Measurements from ENCODE around the gene SCG3. TPM values are rescaled to one million over a fixed set of nuclear protein-coding genes. Genes with fewer than 3 reads are reported as not detected.

The SCG3 gene
- total RNA-seq, 1 experiment from 2014 or later: 32.1 TPM

DNA sequence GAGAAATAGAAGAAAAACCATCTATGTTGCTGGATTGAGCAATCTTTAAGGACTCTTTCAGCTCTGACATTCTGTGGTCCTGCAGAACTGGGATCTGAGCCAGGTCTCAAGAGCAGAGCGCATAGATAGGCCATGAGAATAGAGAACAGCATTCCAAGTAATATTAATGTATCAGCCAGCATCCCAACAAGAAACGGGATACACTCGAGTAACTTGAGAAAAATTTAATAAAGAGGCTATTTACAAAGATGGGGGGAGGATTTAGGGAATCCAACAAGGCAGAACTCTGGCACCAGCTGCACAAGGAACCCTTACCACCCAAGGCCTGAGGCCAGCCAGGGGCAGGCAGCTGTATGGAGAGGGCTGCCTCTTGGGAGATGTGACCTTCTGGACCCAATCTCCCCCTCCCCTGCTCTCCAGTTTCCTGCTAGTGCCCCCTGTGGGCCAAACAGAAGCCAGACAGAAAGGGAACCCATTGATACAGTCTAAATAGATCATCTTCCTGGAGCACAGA is 78.3 kb downstream of the SCG3 start:
- Mint-ChIP-seq H3K9me3 (peaks cover 7% of the 10 kb centered on the region; the same call in 1 of the 2 replicates), H3K4me1 (0 out of 2 replicates have a peak, but pooled peaks cover 4% of the 10 kb centered on the region), H3K27ac (no peak overlapping the region), H3K4me3 (no peak overlapping the region), H3K36me3 (no peaks in the 10 kb centered on the region), H3K27me3 (ENCODE audit: low read depth) (peaks cover 9% of the 10 kb centered on the region)
- TF ChIP-seq, protein P1, sequence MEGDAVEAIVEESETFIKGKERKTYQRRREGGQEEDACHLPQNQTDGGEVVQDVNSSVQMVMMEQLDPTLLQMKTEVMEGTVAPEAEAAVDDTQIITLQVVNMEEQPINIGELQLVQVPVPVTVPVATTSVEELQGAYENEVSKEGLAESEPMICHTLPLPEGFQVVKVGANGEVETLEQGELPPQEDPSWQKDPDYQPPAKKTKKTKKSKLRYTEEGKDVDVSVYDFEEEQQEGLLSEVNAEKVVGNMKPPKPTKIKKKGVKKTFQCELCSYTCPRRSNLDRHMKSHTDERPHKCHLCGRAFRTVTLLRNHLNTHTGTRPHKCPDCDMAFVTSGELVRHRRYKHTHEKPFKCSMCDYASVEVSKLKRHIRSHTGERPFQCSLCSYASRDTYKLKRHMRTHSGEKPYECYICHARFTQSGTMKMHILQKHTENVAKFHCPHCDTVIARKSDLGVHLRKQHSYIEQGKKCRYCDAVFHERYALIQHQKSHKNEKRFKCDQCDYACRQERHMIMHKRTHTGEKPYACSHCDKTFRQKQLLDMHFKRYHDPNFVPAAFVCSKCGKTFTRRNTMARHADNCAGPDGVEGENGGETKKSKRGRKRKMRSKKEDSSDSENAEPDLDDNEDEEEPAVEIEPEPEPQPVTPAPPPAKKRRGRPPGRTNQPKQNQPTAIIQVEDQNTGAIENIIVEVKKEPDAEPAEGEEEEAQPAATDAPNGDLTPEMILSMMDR (IDR thresholded peaks at IDR 0.05): peak; percentile 17; the same call in 1 of the 2 replicates
- no peak for TF ChIP-seq SMAD4 (CRISPR knock-in tag; IDR thresholded peaks at IDR 0.05)
- TF ChIP-seq, protein P2, sequence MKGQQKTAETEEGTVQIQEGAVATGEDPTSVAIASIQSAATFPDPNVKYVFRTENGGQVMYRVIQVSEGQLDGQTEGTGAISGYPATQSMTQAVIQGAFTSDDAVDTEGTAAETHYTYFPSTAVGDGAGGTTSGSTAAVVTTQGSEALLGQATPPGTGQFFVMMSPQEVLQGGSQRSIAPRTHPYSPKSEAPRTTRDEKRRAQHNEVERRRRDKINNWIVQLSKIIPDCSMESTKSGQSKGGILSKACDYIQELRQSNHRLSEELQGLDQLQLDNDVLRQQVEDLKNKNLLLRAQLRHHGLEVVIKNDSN (CRISPR knock-in tag; IDR thresholded peaks at IDR 0.05): no peak
- CTCF ChIA-PET: interaction anchor here (0.6 to 1.3 kb wide), 2 partner anchors 22 to 110 kb away, joined by 3 to 7 read pairs; partner anchors contain the start of gene LYSMD2
- ATAC-seq: peak; percentile 90
- POLR2A ChIA-PET: no interaction called here
- DNase-seq (ENCODE audit: low spot score): peak; percentile 56

DNA sequence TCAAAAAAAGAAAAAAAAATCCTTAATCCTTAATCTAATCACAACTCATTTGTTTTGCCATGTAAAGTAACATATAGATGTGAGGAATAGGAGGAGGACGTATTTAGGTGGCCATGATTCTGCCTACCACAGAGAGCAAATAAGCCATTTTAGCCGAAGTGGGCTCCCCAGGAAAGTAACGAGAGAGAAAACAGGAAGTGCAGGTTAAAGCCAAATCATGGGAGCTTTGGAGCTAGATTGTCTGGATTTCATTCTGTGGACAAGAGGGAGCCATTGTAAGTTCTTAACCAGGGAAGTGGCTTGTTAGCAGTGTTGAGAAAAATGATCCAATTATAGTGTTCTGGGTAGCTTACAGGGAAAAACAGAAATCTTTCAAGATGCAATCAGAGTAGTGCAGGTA is 79.5 kb downstream of the SCG3 start:
- DNase-seq (ENCODE audit: low spot score) (no peak), ATAC-seq (no peak)
- H3K9me3 Mint-ChIP-seq: peaks cover 7% of the 10 kb centered on the region; the same call in 1 of the 2 replicates
- H3K4me3 Mint-ChIP-seq: no peak overlapping the region
- H3K27ac Mint-ChIP-seq: 0 out of 2 replicates have a peak overlapping the region, but pooled peaks have one; percentile 2
- CTCF ChIA-PET: interaction anchor here (0.7 to 1.7 kb wide), 3 partner anchors 110 to 224 kb away, joined by 3 to 5 read pairs (median 4); no protein-coding TSS in a partner anchor
- H3K4me1 Mint-ChIP-seq: 0 out of 2 replicates have a peak, but pooled peaks cover 4% of the 10 kb centered on the region
- POLR2A ChIA-PET: no interaction called here
- H3K27me3 Mint-ChIP-seq (ENCODE audit: low read depth): no peaks in the 10 kb centered on the region
- TF ChIP-seq SMAD3 (CRISPR knock-in tag; IDR thresholded peaks at IDR 0.05; ENCODE audit: borderline replicate concordance) (no peak), HMGA2 (CRISPR knock-in tag; IDR thresholded peaks at IDR 0.05) (no peak), CBFB (CRISPR knock-in tag; IDR thresholded peaks at IDR 0.05; ENCODE audit: low read depth) (no peak), IRF2 (CRISPR knock-in tag; IDR thresholded peaks at IDR 0.05; ENCODE audit: borderline replicate concordance, low read depth) (no peak)
- TF ChIP-seq, protein P3, sequence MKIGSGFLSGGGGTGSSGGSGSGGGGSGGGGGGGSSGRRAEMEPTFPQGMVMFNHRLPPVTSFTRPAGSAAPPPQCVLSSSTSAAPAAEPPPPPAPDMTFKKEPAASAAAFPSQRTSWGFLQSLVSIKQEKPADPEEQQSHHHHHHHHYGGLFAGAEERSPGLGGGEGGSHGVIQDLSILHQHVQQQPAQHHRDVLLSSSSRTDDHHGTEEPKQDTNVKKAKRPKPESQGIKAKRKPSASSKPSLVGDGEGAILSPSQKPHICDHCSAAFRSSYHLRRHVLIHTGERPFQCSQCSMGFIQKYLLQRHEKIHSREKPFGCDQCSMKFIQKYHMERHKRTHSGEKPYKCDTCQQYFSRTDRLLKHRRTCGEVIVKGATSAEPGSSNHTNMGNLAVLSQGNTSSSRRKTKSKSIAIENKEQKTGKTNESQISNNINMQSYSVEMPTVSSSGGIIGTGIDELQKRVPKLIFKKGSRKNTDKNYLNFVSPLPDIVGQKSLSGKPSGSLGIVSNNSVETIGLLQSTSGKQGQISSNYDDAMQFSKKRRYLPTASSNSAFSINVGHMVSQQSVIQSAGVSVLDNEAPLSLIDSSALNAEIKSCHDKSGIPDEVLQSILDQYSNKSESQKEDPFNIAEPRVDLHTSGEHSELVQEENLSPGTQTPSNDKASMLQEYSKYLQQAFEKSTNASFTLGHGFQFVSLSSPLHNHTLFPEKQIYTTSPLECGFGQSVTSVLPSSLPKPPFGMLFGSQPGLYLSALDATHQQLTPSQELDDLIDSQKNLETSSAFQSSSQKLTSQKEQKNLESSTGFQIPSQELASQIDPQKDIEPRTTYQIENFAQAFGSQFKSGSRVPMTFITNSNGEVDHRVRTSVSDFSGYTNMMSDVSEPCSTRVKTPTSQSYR (CRISPR knock-in tag; IDR thresholded peaks at IDR 0.05): no peak
- H3K36me3 Mint-ChIP-seq: no peaks in the 10 kb centered on the region

DNA sequence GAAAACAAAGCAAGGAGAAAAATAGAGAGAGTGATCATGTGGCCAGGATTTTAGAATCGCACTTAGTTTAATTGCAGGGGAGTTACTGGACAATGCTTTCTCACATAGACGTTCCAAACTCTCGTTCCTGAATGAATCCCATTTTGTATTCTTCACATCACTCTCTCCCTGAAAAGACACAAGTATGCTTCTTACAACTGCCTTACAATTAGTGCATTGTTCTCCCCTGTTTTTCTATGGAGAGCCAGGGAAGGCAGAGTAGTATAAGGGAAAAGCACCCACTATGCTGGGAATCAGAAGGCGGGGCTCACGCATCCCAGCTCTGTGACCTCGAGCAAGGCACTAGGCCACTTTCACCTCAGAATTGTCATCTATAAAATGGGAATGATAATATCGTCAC is 84.4 kb downstream of the SCG3 start:
- ChIA-PET CTCF (interaction anchor here (5.0 kb wide), 1 partner anchor 11 kb away, joined by 48 read pairs; no protein-coding TSS in a partner anchor), POLR2A (no interaction called here)
- no peaks in the 10 kb centered on the region for H3K9me3 Mint-ChIP-seq
- H3K36me3 Mint-ChIP-seq: no peaks in the 10 kb centered on the region
- 0 out of 2 replicates have a peak, but pooled peaks cover 6% of the 10 kb centered on the region for H3K4me1 Mint-ChIP-seq
- no peak for DNase-seq (ENCODE audit: low spot score)
- peak; percentile 20; the same call in 1 of the 2 replicates for ATAC-seq
- no peaks in the 10 kb centered on the region for H3K27me3 Mint-ChIP-seq (ENCODE audit: low read depth)
- H3K4me3 Mint-ChIP-seq: no peak overlapping the region
- no peak overlapping the region for H3K27ac Mint-ChIP-seq
- TF ChIP-seq ZNF671 (CRISPR knock-in tag; IDR thresholded peaks at IDR 0.05): no peak
- TF ChIP-seq ATF1 (CRISPR knock-in tag; IDR thresholded peaks at IDR 0.05): no peak
- TF ChIP-seq NFATC4 (CRISPR knock-in tag; IDR thresholded peaks at IDR 0.05): no peak
- TF ChIP-seq ZNF219 (CRISPR knock-in tag; IDR thresholded peaks at IDR 0.05; ENCODE audit: borderline replicate concordance): no peak
- TF ChIP-seq, protein P4, sequence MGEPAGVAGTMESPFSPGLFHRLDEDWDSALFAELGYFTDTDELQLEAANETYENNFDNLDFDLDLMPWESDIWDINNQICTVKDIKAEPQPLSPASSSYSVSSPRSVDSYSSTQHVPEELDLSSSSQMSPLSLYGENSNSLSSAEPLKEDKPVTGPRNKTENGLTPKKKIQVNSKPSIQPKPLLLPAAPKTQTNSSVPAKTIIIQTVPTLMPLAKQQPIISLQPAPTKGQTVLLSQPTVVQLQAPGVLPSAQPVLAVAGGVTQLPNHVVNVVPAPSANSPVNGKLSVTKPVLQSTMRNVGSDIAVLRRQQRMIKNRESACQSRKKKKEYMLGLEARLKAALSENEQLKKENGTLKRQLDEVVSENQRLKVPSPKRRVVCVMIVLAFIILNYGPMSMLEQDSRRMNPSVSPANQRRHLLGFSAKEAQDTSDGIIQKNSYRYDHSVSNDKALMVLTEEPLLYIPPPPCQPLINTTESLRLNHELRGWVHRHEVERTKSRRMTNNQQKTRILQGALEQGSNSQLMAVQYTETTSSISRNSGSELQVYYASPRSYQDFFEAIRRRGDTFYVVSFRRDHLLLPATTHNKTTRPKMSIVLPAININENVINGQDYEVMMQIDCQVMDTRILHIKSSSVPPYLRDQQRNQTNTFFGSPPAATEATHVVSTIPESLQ (CRISPR knock-in tag; IDR thresholded peaks at IDR 0.05): no peak
- TF ChIP-seq, protein P5, sequence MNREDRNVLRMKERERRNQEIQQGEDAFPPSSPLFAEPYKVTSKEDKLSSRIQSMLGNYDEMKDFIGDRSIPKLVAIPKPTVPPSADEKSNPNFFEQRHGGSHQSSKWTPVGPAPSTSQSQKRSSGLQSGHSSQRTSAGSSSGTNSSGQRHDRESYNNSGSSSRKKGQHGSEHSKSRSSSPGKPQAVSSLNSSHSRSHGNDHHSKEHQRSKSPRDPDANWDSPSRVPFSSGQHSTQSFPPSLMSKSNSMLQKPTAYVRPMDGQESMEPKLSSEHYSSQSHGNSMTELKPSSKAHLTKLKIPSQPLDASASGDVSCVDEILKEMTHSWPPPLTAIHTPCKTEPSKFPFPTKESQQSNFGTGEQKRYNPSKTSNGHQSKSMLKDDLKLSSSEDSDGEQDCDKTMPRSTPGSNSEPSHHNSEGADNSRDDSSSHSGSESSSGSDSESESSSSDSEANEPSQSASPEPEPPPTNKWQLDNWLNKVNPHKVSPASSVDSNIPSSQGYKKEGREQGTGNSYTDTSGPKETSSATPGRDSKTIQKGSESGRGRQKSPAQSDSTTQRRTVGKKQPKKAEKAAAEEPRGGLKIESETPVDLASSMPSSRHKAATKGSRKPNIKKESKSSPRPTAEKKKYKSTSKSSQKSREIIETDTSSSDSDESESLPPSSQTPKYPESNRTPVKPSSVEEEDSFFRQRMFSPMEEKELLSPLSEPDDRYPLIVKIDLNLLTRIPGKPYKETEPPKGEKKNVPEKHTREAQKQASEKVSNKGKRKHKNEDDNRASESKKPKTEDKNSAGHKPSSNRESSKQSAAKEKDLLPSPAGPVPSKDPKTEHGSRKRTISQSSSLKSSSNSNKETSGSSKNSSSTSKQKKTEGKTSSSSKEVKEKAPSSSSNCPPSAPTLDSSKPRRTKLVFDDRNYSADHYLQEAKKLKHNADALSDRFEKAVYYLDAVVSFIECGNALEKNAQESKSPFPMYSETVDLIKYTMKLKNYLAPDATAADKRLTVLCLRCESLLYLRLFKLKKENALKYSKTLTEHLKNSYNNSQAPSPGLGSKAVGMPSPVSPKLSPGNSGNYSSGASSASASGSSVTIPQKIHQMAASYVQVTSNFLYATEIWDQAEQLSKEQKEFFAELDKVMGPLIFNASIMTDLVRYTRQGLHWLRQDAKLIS (CRISPR knock-in tag; IDR thresholded peaks at IDR 0.05; ENCODE audit: borderline replicate concordance): no peak
- TF ChIP-seq, protein P6, sequence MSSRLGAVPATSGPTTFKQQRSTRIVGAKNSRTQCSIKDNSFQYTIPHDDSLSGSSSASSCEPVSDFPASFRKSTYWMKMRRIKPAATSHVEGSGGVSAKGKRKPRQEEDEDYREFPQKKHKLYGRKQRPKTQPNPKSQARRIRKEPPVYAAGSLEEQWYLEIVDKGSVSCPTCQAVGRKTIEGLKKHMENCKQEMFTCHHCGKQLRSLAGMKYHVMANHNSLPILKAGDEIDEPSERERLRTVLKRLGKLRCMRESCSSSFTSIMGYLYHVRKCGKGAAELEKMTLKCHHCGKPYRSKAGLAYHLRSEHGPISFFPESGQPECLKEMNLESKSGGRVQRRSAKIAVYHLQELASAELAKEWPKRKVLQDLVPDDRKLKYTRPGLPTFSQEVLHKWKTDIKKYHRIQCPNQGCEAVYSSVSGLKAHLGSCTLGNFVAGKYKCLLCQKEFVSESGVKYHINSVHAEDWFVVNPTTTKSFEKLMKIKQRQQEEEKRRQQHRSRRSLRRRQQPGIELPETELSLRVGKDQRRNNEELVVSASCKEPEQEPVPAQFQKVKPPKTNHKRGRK (CRISPR knock-in tag; IDR thresholded peaks at IDR 0.05; ENCODE audit: borderline replicate concordance): no peak
- TF ChIP-seq JAZF1 (CRISPR knock-in tag; IDR thresholded peaks at IDR 0.05): no peak

All from WTC11 (cell line).